HepG2 (cell line): ENCODE measurements around the gene CYTH1. TPM values are rescaled to one million over a fixed set of nuclear protein-coding genes. Genes with fewer than 3 reads are reported as not detected.
A peak's percentile ranks its signal among the peaks of the same experiment; 100 is the strongest.

Experiments
- ATF5 ChIP-seq: sonication (generic); formaldehyde crosslinking; IDR thresholded peaks from 2 replicates; pipeline ENCODE4 v1.4.0; 2020; ENCODE audit warnings: mild to moderate bottlenecking, low read depth, missing genetic modification reagents
- CREB1 ChIP-seq, 2 experiments: fragments of 450-650 bp in 1 of 2; IDR thresholded peaks; 2 replicates each; pipeline ENCODE4 v1.6.1; 2016 to 2017; ENCODE audit warnings: control low read depth in 1 of 2, mild to moderate bottlenecking in 1 of 2, missing compliant biosample characterization in 1 of 2, missing genetic modification characterization in 1 of 2
- DPF2 ChIP-seq: sonication (generic); formaldehyde crosslinking; IDR thresholded peaks from 2 replicates; pipeline ENCODE4 v1.4.0; 2020; ENCODE audit warnings: mild to moderate bottlenecking, low read depth, missing genetic modification reagents, borderline replicate concordance
- FOXK1 ChIP-seq: sonication (generic); formaldehyde crosslinking; IDR thresholded peaks from 2 replicates; pipeline ENCODE4 v1.4.0; 2020; ENCODE audit warnings: low read depth, missing genetic modification reagents, borderline replicate concordance
- KDM6A ChIP-seq: IDR thresholded peaks from 2 replicates; pipeline ENCODE4 v1.6.1; 2016; ENCODE audit warnings: low read depth
- MAX ChIP-seq: IDR thresholded peaks from 2 replicates; pipeline ENCODE4 v1.6.1; 2012; ENCODE audit warnings: inconsistent platforms
- MED1 ChIP-seq: sonication (generic); formaldehyde crosslinking; IDR thresholded peaks from 2 replicates; pipeline ENCODE4 v1.4.0; 2020; ENCODE audit warnings: missing genetic modification reagents
- PAX8 ChIP-seq: sonication (generic); formaldehyde crosslinking; IDR thresholded peaks from 2 replicates; pipeline ENCODE4 v1.8.0; 2022; ENCODE audit warnings: mild to moderate bottlenecking, missing genetic modification reagents, borderline replicate concordance
- REXO4 ChIP-seq: sonication (generic); formaldehyde crosslinking; IDR thresholded peaks from 2 replicates; pipeline ENCODE4 v1.8.0; 2022; ENCODE audit warnings: missing genetic modification reagents, mild to moderate bottlenecking, borderline replicate concordance
- SIX4 ChIP-seq: sonication (generic); formaldehyde crosslinking; IDR thresholded peaks from 2 replicates; pipeline ENCODE4 v1.4.0; 2020; ENCODE audit warnings: missing genetic modification reagents
- SRSF9 ChIP-seq: fragments of 200-400 bp; formaldehyde crosslinking; IDR thresholded peaks from 2 replicates; pipeline ENCODE4 v1.6.1; 2018; ENCODE audit warnings: borderline replicate concordance, mild to moderate bottlenecking, low read depth, low read length; ENCODE audit not compliant: insufficient read depth, poor library complexity, severe bottlenecking
- TBX3 ChIP-seq: fragments of 450-650 bp; IDR thresholded peaks from 2 replicates; pipeline ENCODE4 v1.6.1; 2017; ENCODE audit warnings: antibody characterized with exemption, mild to moderate bottlenecking, inconsistent platforms, borderline replicate concordance
- ZBTB21 ChIP-seq: sonication (generic); formaldehyde crosslinking; IDR thresholded peaks from 2 replicates; pipeline ENCODE4 v1.4.0; 2020; ENCODE audit warnings: missing genetic modification reagents
- ZNF180 ChIP-seq: sonication (generic); formaldehyde crosslinking; IDR thresholded peaks from 2 replicates; pipeline ENCODE4 v1.4.0; 2020; ENCODE audit warnings: low read depth, missing genetic modification reagents, borderline replicate concordance
- ZNF296 ChIP-seq: sonication (generic); formaldehyde crosslinking; conservative IDR thresholded peaks from 2 replicates; pipeline ENCODE4 v1.5.0; 2020; ENCODE audit warnings: mild to moderate bottlenecking, missing genetic modification reagents
- ZNF329 ChIP-seq: sonication (generic); formaldehyde crosslinking; IDR thresholded peaks from 2 replicates; pipeline ENCODE4 v1.9.0; 2021; ENCODE audit warnings: low read depth, mild to moderate bottlenecking, missing genetic modification reagents
- ZNF441 ChIP-seq: sonication (generic); formaldehyde crosslinking; IDR thresholded peaks from 2 replicates; pipeline ENCODE4 v1.7.0; 2021; ENCODE audit warnings: missing genetic modification reagents, borderline replicate concordance
- ZNF567 ChIP-seq: sonication (generic); formaldehyde crosslinking; IDR thresholded peaks from 2 replicates; pipeline ENCODE4 v1.8.1; 2023; ENCODE audit warnings: mild to moderate bottlenecking, missing genetic modification reagents, borderline replicate concordance
- ZNF629 ChIP-seq: sonication (generic); formaldehyde crosslinking; conservative IDR thresholded peaks from 2 replicates; pipeline ENCODE4 v1.5.0; 2020; ENCODE audit warnings: missing genetic modification reagents
- ZNF781 ChIP-seq: sonication (generic); formaldehyde crosslinking; IDR thresholded peaks from 2 replicates; pipeline ENCODE4 v1.5.1; 2020; ENCODE audit warnings: borderline replicate concordance, mild to moderate bottlenecking, missing genetic modification reagents; ENCODE audit errors: not compliant biosample characterization
- ZSCAN31 ChIP-seq: sonication (generic); formaldehyde crosslinking; IDR thresholded peaks from 2 replicates; pipeline ENCODE4 v1.5.0; 2020; ENCODE audit warnings: low read depth, mild to moderate bottlenecking, missing genetic modification reagents
- polyA plus RNA-seq, 8 experiments: library from polyadenylated mRNA; depleted of rRNA in 3 of 8; stranded (reverse) in 7 of 8; unstranded in 1 of 8; fragments of >200 nt; fragmentation: Illumina TruSeq in 4 of 8; extraction: Trizol in 4 of 8; gene quantifications; 2 replicates each; pipeline versions ENCODE4 v1.2.1 to v1.2.3, GENCODE V29; 2011 to 2016; ENCODE audit warnings: low read depth in 4 of 8, missing spikeins in 1 of 8, mixed read lengths in 1 of 8; ENCODE audit not compliant: insufficient read depth in 1 of 8
- total RNA-seq, 5 experiments: library from RNA; depleted of rRNA; stranded (reverse); fragments of >200 nt; fragmentation: Illumina TruSeq; extraction: Trizol; gene quantifications; 2 replicates each; pipeline ENCODE4 v1.2.3, GENCODE V29; 2016; ENCODE audit warnings: low read depth in 1 of 5
- TF ChIP-seq, protein P1 (sequence below): sonication (generic); formaldehyde crosslinking; IDR thresholded peaks from 2 replicates; pipeline ENCODE4 v1.5.0; 2020; ENCODE audit warnings: missing genetic modification reagents, mild to moderate bottlenecking, borderline replicate concordance

The CYTH1 gene
- total and polyA plus RNA-seq, 2 of the 13 experiments (the other 11 are each of a cell fraction or from before 2014, with no cell fraction given) = 20.1 to 48.9 TPM

GRCh38 chr17:78746263-78746948, 35.7 kb downstream of the CYTH1 start (continued):
- TF ChIP-seq MAX (no peak; the same call in 1 of the 2 replicates), SIX4 (CRISPR knock-in tag) (no peak), ZNF296 (CRISPR knock-in tag) (no peak), DPF2 (CRISPR knock-in tag) (no peak), TBX3 (no peak), ZNF781 (CRISPR knock-in tag) (no peak), ZNF629 (CRISPR knock-in tag) (0 out of 2 replicates have a peak, but pooled peaks have one; percentile 15), KDM6A (CRISPR knock-in tag) (peak; percentile 51; the same call in 1 of the 2 replicates), ZSCAN31 (CRISPR knock-in tag) (no peak), ZNF180 (CRISPR knock-in tag) (no peak), FOXK1 (CRISPR knock-in tag) (peak; percentile 40; the same call in 1 of the 2 replicates), ZNF329 (CRISPR knock-in tag) (no peak), PAX8 (no peak), CREB1 (IDR thresholded peaks at IDR 0.05) (0 out of 2 replicates have a peak, but pooled peaks have one; percentile 14), CREB1 (CRISPR knock-in tag; IDR thresholded peaks at IDR 0.05) (no peak), ZBTB21 (no peak), ATF5 (CRISPR knock-in tag) (no peak), MED1 (CRISPR knock-in tag) (peak; percentile 88), REXO4 (no peak), SRSF9 (no peak), ZNF441 (CRISPR knock-in tag) (peak; percentile 88), ZNF567 (CRISPR knock-in tag) (no peak)
- TF ChIP-seq, protein P1, sequence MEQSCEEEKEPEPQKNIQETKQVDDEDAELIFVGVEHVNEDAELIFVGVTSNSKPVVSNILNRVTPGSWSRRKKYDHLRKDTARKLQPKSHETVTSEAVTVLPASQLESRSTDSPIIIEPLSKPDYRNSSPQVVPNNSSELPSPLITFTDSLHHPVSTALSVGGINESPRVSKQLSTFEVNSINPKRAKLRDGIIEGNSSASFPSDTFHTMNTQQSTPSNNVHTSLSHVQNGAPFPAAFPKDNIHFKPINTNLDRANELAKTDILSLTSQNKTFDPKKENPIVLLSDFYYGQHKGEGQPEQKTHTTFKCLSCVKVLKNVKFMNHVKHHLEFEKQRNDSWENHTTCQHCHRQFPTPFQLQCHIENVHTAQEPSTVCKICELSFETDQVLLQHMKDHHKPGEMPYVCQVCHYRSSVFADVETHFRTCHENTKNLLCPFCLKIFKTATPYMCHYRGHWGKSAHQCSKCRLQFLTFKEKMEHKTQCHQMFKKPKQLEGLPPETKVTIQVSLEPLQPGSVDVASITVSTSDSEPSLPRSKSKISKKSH = no peak
